Vagina (tissue), 2 donors: Measurements from ENCODE around the gene NDUFAF5. TPM values are rescaled to one million over a fixed set of nuclear protein-coding genes. Genes with fewer than 3 reads are reported as not detected.

Source experiments
- DNase-seq, 2 donors: peaks; one replicate each; pipeline ENCODE4 v3.0.0-alpha.2; 2017; ENCODE audit errors: extremely low spot score in 2 of 2
- H3K27ac ChIP-seq: fragments of 200-600 bp; sonication (generic); one replicate; pipeline ENCODE4 v1.5.1; 2019
- H3K27me3 ChIP-seq: fragments of 200-600 bp; sonication (generic); one replicate; pipeline ENCODE4 v1.5.1; 2019
- H3K36me3 ChIP-seq, 2 donors: fragments of 200-600 bp; sonication (generic); one replicate each; pipeline ENCODE4 v1.5.1; 2017 to 2019
- H3K4me1 ChIP-seq: fragments of 200-600 bp; sonication (generic); one replicate; pipeline ENCODE4 v1.5.1; 2019
- H3K4me3 ChIP-seq, 2 donors: fragments of 200-600 bp; sonication (generic); 1 replicate in 1 of 2; 2 replicates in 1 of 2; pipeline ENCODE4 v1.5.1; 2016 to 2019
- H3K9me3 ChIP-seq: fragments of 200-600 bp; sonication (generic); one replicate; pipeline ENCODE4 v1.5.1; 2019
- POLR2A ChIP-seq, 2 donors: fragments of 450-650 bp; IDR thresholded peaks; one replicate each; pipeline ENCODE4 v1.6.1; 2017; ENCODE audit warnings: antibody characterized with exemption in 2 of 2, mild to moderate bottlenecking in 2 of 2, moderate library complexity in 2 of 2
- POLR2AphosphoS5 ChIP-seq, 2 donors: sonication (generic); formaldehyde crosslinking; IDR thresholded peaks; one replicate each; pipeline ENCODE4 v1.9.0; 2017; ENCODE audit warnings: antibody characterized with exemption in 2 of 2, mild to moderate bottlenecking in 2 of 2, low read depth in 1 of 2; ENCODE audit not compliant: insufficient read depth in 1 of 2
- intact Hi-C: fragments of 100-400 bp; cut with DNase I; formaldehyde crosslinking; loops from one replicate; pipeline ENCODE4 v1.15.1; 2023
- total RNA-seq: library from RNA; depleted of rRNA; stranded (reverse); fragments of >200 nt; gene quantifications from one replicate; pipeline ENCODE4 v1.2.3, GENCODE V29; 2016
- TF ChIP-seq, protein P1 (sequence below), 3 experiments: fragments of 450-650 bp in 2 of 3; fragments of 200-600 bp in 1 of 3; sonication (generic) in 1 of 3; IDR thresholded peaks; one replicate each; pipeline ENCODE4 v1.5.1; 2017 to 2019; ENCODE audit warnings: antibody characterized with exemption in 3 of 3, mild to moderate bottlenecking in 2 of 3, moderate library complexity in 2 of 3

The NDUFAF5 gene
- total RNA-seq, 1 donor from 2014 or later, result 11.3 TPM

DNA sequence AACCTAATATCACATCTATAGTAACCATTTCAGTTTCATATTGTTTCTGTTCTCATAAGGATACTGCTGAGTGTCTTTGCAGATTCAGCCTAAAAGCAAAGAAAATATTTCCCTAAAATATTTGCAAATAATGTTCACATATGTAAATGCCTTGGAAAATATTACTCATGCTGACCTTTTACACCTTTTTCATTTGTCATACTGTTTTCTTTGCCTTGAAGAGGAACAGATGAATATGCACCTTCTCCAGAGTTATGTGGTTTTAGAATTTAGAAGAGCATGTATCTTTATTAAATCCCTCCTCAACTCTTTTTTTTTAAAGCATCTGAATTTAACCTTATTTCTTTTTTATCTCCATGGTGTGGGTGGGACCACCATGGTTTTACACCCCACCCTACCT lies 32.5 kb downstream of the NDUFAF5 start:
- peaks cover 0 to 31% of the 10 kb centered on the region in 2 donors for H3K36me3 ChIP-seq
- H3K4me1 ChIP-seq, result no peaks in the 10 kb centered on the region
- H3K9me3 ChIP-seq, result no peaks in the 10 kb centered on the region
- DNase-seq, result no peak
- intact Hi-C loops, result loop anchor here (10.0 kb wide), 1 partner anchor 237 kb away; no protein-coding TSS in a partner anchor
- no peaks in the 10 kb centered on the region for H3K27me3 ChIP-seq
- TF ChIP-seq POLR2A (IDR thresholded peaks at IDR 0.05) (no peak), POLR2AphosphoS5 (IDR thresholded peaks at IDR 0.05; ENCODE audit: insufficient read depth in 1 of 2, low read depth in 1 of 2) (no peak)
- TF ChIP-seq, protein P1, sequence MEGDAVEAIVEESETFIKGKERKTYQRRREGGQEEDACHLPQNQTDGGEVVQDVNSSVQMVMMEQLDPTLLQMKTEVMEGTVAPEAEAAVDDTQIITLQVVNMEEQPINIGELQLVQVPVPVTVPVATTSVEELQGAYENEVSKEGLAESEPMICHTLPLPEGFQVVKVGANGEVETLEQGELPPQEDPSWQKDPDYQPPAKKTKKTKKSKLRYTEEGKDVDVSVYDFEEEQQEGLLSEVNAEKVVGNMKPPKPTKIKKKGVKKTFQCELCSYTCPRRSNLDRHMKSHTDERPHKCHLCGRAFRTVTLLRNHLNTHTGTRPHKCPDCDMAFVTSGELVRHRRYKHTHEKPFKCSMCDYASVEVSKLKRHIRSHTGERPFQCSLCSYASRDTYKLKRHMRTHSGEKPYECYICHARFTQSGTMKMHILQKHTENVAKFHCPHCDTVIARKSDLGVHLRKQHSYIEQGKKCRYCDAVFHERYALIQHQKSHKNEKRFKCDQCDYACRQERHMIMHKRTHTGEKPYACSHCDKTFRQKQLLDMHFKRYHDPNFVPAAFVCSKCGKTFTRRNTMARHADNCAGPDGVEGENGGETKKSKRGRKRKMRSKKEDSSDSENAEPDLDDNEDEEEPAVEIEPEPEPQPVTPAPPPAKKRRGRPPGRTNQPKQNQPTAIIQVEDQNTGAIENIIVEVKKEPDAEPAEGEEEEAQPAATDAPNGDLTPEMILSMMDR (IDR thresholded peaks at IDR 0.05), result no peak
- no peak overlapping the region for H3K4me3 ChIP-seq
- no peak overlapping the region for H3K27ac ChIP-seq

DNA sequence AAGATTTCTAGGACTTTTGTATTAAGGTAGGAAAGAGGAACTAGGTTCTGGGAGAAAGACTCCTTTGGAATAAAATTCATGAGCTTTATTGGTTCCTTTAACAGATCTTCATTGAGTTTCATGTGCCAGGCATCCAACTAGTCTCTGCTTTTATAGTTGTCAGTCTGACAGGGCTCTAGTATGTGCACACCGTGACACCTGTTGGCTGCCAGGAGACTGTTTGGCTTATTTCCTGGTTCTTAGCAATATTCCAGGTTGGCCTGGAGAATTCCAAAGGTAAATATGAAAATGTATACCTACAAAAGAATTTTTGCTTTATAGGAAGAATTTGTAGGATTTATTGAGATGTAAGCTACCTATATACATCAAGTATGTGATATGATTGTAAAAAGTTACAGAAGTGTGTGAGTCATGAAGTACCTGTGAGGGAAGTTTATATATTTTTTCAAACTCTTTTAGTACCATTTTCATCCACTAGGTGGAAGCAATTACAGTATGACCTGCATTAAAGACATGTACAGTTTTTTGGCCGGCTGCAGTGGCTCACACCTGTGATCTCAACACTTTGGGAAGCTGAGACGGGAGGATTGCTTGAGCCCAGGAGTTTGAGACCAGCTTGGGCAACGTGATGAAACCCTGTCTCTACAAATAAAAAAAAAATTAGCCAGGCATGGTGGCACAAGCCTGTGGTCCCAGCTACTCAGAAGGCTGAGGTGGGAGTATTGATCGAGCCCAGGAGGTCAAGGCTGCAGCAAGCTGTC lies 35.2 kb downstream of the NDUFAF5 start:
- H3K27ac ChIP-seq, result no peak overlapping the region
- no peaks in the 10 kb centered on the region for H3K4me1 ChIP-seq
- H3K27me3 ChIP-seq, result no peaks in the 10 kb centered on the region
- H3K36me3 ChIP-seq, result peaks cover 0 to 19% of the 10 kb centered on the region in 2 donors
- TF ChIP-seq POLR2AphosphoS5 (IDR thresholded peaks at IDR 0.05; ENCODE audit: insufficient read depth in 1 of 2, low read depth in 1 of 2) (peak in 1 of 2 donors; percentile 44), POLR2A (IDR thresholded peaks at IDR 0.05) (no peak)
- TF ChIP-seq, protein P1 (IDR thresholded peaks at IDR 0.05), result peak in 2 of 3 experiments; percentile 63 to 69
- no peak overlapping the region for H3K4me3 ChIP-seq
- no peaks in the 10 kb centered on the region for H3K9me3 ChIP-seq
- intact Hi-C loops, result loop anchor here (10.0 kb wide), 1 partner anchor 235 kb away; no protein-coding TSS in a partner anchor
- no peak for DNase-seq

DNA sequence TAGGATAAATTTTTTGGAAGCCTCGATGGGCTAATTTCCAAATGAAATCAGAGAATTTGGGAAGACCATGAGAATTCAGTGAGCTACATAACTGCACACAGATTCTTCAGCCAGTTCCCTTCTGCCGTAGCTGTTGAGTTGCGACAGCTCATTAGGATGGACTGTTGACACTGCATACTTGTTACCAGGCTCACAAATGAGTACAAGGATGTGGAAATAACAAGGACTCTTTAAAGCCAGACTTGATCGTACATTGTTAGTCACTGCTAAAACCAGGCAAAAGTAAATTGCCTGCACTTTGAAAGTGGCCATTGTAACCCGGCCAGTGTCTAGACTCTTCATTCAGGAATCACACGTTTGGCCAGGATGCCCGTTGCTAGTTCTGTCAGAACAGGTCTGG lies 37.0 kb downstream of the NDUFAF5 start:
- Histone ChIP-seq H3K27me3 (no peaks in the 10 kb centered on the region), H3K36me3 (peaks cover 0 to 12% of the 10 kb centered on the region in 2 donors), H3K9me3 (no peaks in the 10 kb centered on the region), H3K4me3 (no peak overlapping the region), H3K4me1 (no peaks in the 10 kb centered on the region), H3K27ac (no peak overlapping the region)
- no peak for DNase-seq
- TF ChIP-seq, protein P1 (IDR thresholded peaks at IDR 0.05), result no peak
- TF ChIP-seq POLR2AphosphoS5 (IDR thresholded peaks at IDR 0.05; ENCODE audit: insufficient read depth in 1 of 2, low read depth in 1 of 2) (no peak), POLR2A (IDR thresholded peaks at IDR 0.05) (no peak)
- intact Hi-C loops, result no loop called here

DNA sequence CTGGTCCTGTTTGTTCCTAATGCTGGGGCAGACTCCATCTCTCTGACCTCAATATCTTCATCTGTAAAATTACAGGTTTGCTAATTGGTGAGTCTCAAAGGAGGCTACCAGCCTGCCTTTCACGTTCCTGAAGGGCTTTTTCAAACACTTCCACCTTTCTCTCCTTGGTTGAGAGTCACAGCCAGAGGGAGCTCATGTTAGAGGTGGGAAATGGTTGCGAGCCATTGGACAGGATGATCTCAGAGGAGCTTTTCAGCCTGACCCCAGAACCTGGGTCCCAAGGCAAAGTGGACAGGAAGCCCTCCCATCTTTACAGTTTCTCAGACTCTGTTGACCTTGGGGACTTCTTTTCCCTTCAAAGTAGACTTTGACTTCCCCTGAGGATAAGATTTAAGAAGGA lies 37.6 kb downstream of the NDUFAF5 start:
- TF ChIP-seq POLR2AphosphoS5 (IDR thresholded peaks at IDR 0.05; ENCODE audit: insufficient read depth in 1 of 2, low read depth in 1 of 2), result no peak
- no peak for TF ChIP-seq POLR2A (IDR thresholded peaks at IDR 0.05)
- TF ChIP-seq, protein P1 (IDR thresholded peaks at IDR 0.05), result no peak
- Histone ChIP-seq H3K4me1 (no peaks in the 10 kb centered on the region), H3K27me3 (no peaks in the 10 kb centered on the region), H3K27ac (no peak overlapping the region), H3K4me3 (no peak overlapping the region), H3K9me3 (no peaks in the 10 kb centered on the region), H3K36me3 (peaks cover 0 to 7% of the 10 kb centered on the region in 2 donors)
- intact Hi-C loops, result no loop called here
- no peak for DNase-seq

DNA sequence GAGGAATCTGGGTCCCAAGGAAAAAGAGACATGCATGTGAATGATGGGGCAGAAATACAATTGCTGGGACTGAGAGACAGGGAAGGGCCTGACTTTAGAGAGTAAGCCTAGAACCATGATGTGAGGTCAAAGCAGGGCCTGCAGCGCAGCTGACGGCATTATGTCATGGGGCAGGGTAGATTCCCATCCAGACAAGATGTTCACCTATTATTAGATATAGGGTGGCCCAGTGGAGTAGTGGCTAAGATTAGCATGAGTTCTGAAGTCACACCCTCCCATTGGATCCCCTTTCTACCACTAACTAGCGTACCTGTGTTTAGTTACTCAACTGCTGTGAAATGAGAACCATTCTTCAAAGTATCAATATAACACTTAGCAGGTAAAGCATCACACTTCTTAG lies 39.6 kb downstream of the NDUFAF5 start:
- H3K4me3 ChIP-seq, result no peak overlapping the region
- DNase-seq, result no peak
- H3K36me3 ChIP-seq, result no peaks in the 10 kb centered on the region
- TF ChIP-seq, protein P1 (IDR thresholded peaks at IDR 0.05), result no peak
- TF ChIP-seq POLR2AphosphoS5 (IDR thresholded peaks at IDR 0.05; ENCODE audit: insufficient read depth in 1 of 2, low read depth in 1 of 2) (no peak), POLR2A (IDR thresholded peaks at IDR 0.05) (no peak)
- intact Hi-C loops, result no loop called here
- no peak overlapping the region for H3K27ac ChIP-seq
- no peaks in the 10 kb centered on the region for H3K27me3 ChIP-seq
- H3K4me1 ChIP-seq, result no peaks in the 10 kb centered on the region
- no peaks in the 10 kb centered on the region for H3K9me3 ChIP-seq
